ENCODE measurements around the gene EFNA5. TPM values are rescaled to one million over a fixed set of nuclear protein-coding genes. Genes with fewer than 3 reads are reported as not detected.

Gene EFNA5
- total and polyA plus RNA-seq, 4 donors, result 0.14 to 0.93 (median 0.54) TPM

DNA sequence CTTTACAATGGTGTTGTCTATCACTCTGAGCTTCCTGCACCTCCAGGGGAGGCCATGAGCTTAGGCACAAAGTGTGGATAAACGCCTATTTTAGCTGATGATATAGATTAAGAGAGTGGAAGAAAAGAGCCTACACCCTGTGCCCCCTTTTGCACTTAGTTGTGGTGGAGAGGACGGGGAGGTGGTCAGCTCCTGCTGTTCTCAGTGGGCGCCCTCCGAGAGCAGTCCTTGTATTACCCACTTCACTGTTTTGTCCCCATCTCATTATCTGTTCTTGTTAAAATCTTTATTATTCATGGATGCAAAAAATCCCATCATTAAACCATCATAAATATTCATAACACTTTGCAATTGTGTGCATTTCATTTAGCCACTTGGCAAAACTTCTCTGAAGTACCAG, 303.3 kb downstream of the EFNA5 start:
- TF ChIP-seq HNF4A (conservative IDR thresholded peaks at IDR 0.05) (no peak), YY1 (IDR thresholded peaks at IDR 0.05) (no peak), FOXA1 (IDR thresholded peaks at IDR 0.05) (no peak), SP1 (IDR thresholded peaks at IDR 0.05) (no peak), GABPA (IDR thresholded peaks at IDR 0.05 in 1 of 2, conservative IDR thresholded peaks at IDR 0.05 in 1 of 2) (no peak), HNF4G (IDR thresholded peaks at IDR 0.05) (no peak), RAD21 (IDR thresholded peaks at IDR 0.05) (no peak), TAF1 (conservative IDR thresholded peaks at IDR 0.05) (no peak), JUND (IDR thresholded peaks at IDR 0.05) (no peak), FOXA2 (IDR thresholded peaks at IDR 0.05) (no peak)
- TF ChIP-seq, protein P1, sequence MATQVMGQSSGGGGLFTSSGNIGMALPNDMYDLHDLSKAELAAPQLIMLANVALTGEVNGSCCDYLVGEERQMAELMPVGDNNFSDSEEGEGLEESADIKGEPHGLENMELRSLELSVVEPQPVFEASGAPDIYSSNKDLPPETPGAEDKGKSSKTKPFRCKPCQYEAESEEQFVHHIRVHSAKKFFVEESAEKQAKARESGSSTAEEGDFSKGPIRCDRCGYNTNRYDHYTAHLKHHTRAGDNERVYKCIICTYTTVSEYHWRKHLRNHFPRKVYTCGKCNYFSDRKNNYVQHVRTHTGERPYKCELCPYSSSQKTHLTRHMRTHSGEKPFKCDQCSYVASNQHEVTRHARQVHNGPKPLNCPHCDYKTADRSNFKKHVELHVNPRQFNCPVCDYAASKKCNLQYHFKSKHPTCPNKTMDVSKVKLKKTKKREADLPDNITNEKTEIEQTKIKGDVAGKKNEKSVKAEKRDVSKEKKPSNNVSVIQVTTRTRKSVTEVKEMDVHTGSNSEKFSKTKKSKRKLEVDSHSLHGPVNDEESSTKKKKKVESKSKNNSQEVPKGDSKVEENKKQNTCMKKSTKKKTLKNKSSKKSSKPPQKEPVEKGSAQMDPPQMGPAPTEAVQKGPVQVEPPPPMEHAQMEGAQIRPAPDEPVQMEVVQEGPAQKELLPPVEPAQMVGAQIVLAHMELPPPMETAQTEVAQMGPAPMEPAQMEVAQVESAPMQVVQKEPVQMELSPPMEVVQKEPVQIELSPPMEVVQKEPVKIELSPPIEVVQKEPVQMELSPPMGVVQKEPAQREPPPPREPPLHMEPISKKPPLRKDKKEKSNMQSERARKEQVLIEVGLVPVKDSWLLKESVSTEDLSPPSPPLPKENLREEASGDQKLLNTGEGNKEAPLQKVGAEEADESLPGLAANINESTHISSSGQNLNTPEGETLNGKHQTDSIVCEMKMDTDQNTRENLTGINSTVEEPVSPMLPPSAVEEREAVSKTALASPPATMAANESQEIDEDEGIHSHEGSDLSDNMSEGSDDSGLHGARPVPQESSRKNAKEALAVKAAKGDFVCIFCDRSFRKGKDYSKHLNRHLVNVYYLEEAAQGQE (IDR thresholded peaks at IDR 0.05), result no peak
- TF ChIP-seq, protein P2, sequence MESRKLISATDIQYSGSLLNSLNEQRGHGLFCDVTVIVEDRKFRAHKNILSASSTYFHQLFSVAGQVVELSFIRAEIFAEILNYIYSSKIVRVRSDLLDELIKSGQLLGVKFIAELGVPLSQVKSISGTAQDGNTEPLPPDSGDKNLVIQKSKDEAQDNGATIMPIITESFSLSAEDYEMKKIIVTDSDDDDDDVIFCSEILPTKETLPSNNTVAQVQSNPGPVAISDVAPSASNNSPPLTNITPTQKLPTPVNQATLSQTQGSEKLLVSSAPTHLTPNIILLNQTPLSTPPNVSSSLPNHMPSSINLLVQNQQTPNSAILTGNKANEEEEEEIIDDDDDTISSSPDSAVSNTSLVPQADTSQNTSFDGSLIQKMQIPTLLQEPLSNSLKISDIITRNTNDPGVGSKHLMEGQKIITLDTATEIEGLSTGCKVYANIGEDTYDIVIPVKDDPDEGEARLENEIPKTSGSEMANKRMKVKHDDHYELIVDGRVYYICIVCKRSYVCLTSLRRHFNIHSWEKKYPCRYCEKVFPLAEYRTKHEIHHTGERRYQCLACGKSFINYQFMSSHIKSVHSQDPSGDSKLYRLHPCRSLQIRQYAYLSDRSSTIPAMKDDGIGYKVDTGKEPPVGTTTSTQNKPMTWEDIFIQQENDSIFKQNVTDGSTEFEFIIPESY (IDR thresholded peaks at IDR 0.05), result no peak
- TF ChIP-seq, protein P3, sequence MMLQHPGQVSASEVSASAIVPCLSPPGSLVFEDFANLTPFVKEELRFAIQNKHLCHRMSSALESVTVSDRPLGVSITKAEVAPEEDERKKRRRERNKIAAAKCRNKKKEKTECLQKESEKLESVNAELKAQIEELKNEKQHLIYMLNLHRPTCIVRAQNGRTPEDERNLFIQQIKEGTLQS (IDR thresholded peaks at IDR 0.05), result no peak
- TF ChIP-seq, protein P4, sequence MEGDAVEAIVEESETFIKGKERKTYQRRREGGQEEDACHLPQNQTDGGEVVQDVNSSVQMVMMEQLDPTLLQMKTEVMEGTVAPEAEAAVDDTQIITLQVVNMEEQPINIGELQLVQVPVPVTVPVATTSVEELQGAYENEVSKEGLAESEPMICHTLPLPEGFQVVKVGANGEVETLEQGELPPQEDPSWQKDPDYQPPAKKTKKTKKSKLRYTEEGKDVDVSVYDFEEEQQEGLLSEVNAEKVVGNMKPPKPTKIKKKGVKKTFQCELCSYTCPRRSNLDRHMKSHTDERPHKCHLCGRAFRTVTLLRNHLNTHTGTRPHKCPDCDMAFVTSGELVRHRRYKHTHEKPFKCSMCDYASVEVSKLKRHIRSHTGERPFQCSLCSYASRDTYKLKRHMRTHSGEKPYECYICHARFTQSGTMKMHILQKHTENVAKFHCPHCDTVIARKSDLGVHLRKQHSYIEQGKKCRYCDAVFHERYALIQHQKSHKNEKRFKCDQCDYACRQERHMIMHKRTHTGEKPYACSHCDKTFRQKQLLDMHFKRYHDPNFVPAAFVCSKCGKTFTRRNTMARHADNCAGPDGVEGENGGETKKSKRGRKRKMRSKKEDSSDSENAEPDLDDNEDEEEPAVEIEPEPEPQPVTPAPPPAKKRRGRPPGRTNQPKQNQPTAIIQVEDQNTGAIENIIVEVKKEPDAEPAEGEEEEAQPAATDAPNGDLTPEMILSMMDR (IDR thresholded peaks at IDR 0.05; ENCODE audit: low read depth, low read length, missing input control), result no peak
- Histone ChIP-seq H3K4me3 (ENCODE audit: low read depth in 1 of 3, low read length in 3 of 3) (no peak overlapping the region), H3K9me3 (ENCODE audit: control insufficient read depth in 4 of 4, low read length in 3 of 4) (no peaks in the 10 kb centered on the region), H3K4me1 (ENCODE audit: control insufficient read depth in 4 of 4, insufficient read depth in 4 of 4, low read length in 3 of 4) (no peaks in the 10 kb centered on the region), H3K27ac (ENCODE audit: low read depth in 1 of 2, low read length in 2 of 2) (no peak overlapping the region), H3K27me3 (ENCODE audit: control insufficient read depth in 4 of 4, insufficient read depth in 4 of 4, low read length in 3 of 4) (no peaks in the 10 kb centered on the region), H3K36me3 (ENCODE audit: control insufficient read depth in 4 of 4, insufficient read depth in 3 of 4, low read depth in 1 of 4, low read length in 3 of 4) (no peaks in the 10 kb centered on the region), H3K9ac (ENCODE audit: low read depth in 1 of 2, low read length in 2 of 2) (no peak overlapping the region)
- WGBS, result 89% methylated on average over 4 of the region's 4 CpGs
- DNase-seq (ENCODE audit: low spot score), result no peak

DNA sequence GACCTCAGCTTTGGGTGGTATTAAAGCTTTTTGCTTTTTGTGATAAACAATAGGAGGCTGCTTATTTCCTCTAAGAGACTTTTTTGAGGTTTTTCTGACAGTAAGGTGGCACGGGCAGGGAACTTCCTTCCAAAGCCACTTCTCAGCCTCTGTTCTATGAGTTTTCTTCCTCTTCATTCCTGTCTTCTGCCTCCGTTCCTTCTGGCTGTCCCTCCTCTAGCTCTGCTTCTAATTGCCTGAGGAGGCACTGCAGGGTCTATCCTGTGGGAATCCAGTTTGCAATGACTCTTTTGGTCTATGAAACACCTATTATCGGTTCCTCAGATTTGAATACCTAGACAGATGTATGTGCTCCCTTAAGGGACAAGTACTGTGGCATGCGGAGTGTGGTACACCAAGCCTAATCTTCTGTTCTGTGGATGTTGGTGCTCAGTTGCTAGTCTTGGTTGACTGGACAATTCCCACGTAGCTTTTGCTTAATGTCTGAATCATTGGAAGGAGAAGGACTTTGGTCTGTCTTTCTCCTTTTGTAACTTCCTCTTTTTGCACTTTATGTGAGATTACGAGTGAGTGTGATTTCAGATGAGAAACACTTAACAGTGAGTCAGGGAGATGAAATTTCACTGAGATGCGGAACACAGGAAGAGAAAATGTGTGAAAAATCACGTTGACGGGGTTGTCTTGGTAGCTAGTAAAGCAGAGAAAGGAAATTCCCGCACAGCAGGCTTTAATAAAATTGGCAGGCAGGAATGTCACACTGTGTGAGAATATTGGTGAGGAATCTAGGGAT, 305.2 kb downstream of the EFNA5 start:
- TF ChIP-seq HNF4A (conservative IDR thresholded peaks at IDR 0.05) (no peak), TAF1 (conservative IDR thresholded peaks at IDR 0.05) (no peak)
- Histone ChIP-seq H3K27me3 (ENCODE audit: control insufficient read depth in 4 of 4, insufficient read depth in 4 of 4, low read length in 3 of 4) (no peaks in the 10 kb centered on the region), H3K27ac (ENCODE audit: low read depth in 1 of 2, low read length in 2 of 2) (no peak overlapping the region), H3K9ac (ENCODE audit: low read depth in 1 of 2, low read length in 2 of 2) (no peak overlapping the region), H3K9me3 (ENCODE audit: control insufficient read depth in 4 of 4, low read length in 3 of 4) (no peaks in the 10 kb centered on the region), H3K4me1 (ENCODE audit: control insufficient read depth in 4 of 4, insufficient read depth in 4 of 4, low read length in 3 of 4) (no peaks in the 10 kb centered on the region), H3K36me3 (ENCODE audit: control insufficient read depth in 4 of 4, insufficient read depth in 3 of 4, low read depth in 1 of 4, low read length in 3 of 4) (no peaks in the 10 kb centered on the region), H3K4me3 (ENCODE audit: low read depth in 1 of 3, low read length in 3 of 3) (no peak overlapping the region)
- no peak for DNase-seq (ENCODE audit: low spot score)
- 74% methylated on average over 10 of the region's 10 CpGs for WGBS

Data from liver (tissue), 9 donors.